Gastroesophageal sphincter (tissue), 4 donors: ENCODE data around the gene EPHA1. TPM values are rescaled to one million over a fixed set of nuclear protein-coding genes. Genes with fewer than 3 reads are reported as not detected.

Source experiments
- ATAC-seq: fragments of 150-250 bp; one replicate; pipeline ENCODE4 v1.9.1; 2016; ENCODE audit warnings: mild to moderate bottlenecking, moderate library complexity
- H3K27ac ChIP-seq, 4 donors: fragments of 200-600 bp; sonication (generic) in 3 of 4; 1 replicate in 3 of 4; 2 replicates in 1 of 4; pipeline ENCODE4 v1.5.1; 2016 to 2019
- H3K27me3 ChIP-seq: fragments of 200-600 bp; sonication (generic); one replicate; pipeline ENCODE4 v1.5.1; 2019
- H3K36me3 ChIP-seq, 2 donors: fragments of 200-600 bp; sonication (generic); one replicate each; pipeline ENCODE4 v1.5.1; 2019; ENCODE audit warnings: control low read depth in 1 of 2
- H3K4me1 ChIP-seq, 3 donors: fragments of 200-600 bp; sonication (generic); 1 replicate in 2 of 3; 2 replicates in 1 of 3; pipeline ENCODE4 v1.5.1; 2016 to 2019; ENCODE audit warnings: control low read depth in 2 of 3
- H3K4me3 ChIP-seq, 2 donors: fragments of 200-600 bp; sonication (generic); one replicate each; pipeline ENCODE4 v1.5.1; 2019; ENCODE audit warnings: mild to moderate bottlenecking in 1 of 2, moderate library complexity in 1 of 2
- H3K9me3 ChIP-seq, 3 donors: fragments of 200-600 bp; sonication (generic); one replicate each; pipeline ENCODE4 v1.5.1; 2017 to 2019; ENCODE audit warnings: control low read depth in 2 of 3
- CTCF ChIP-seq, 4 experiments: fragments of 200-600 bp in 2 of 4; fragments of 450-650 bp in 2 of 4; sonication (generic) in 1 of 4; IDR thresholded peaks; one replicate each; pipeline ENCODE4 v1.5.1; 2017 to 2019; ENCODE audit warnings: antibody characterized with exemption in 4 of 4, mild to moderate bottlenecking in 2 of 4, moderate library complexity in 2 of 4
- EP300 ChIP-seq: sonication (generic); formaldehyde crosslinking; IDR thresholded peaks from one replicate; pipeline ENCODE4 v1.6.1; 2017; ENCODE audit warnings: antibody characterized with exemption, mild to moderate bottlenecking
- POLR2A ChIP-seq, 2 donors: fragments of 450-650 bp; IDR thresholded peaks; one replicate each; pipeline ENCODE4 v1.6.1; 2017; ENCODE audit warnings: antibody characterized with exemption in 2 of 2, mild to moderate bottlenecking in 2 of 2, moderate library complexity in 1 of 2
- POLR2AphosphoS5 ChIP-seq: sonication (generic); formaldehyde crosslinking; IDR thresholded peaks from one replicate; pipeline ENCODE4 v1.6.1; 2017; ENCODE audit warnings: antibody characterized with exemption
- WGBS, 2 donors: methylation state at CpG; one replicate each; pipeline ENCODE4 v1.1.5; 2018; ENCODE audit warnings: low coverage in 1 of 2; 5-methylcytosine and 5-hydroxymethylcytosine counted together
- total RNA-seq, 4 donors: library from RNA; depleted of rRNA; stranded (reverse); fragments of >200 nt; gene quantifications; one replicate each; pipeline ENCODE4 v1.1.0, GENCODE V29; 2016

The EPHA1 gene
- total RNA-seq, 4 donors from 2014 or later: 0.78 to 2.5 TPM; not detected in 2

GRCh38 chr7:143358626-143359025 lies 50.0 kb downstream of the EPHA1 start:
- H3K4me3 ChIP-seq: no peak overlapping the region
- H3K27ac ChIP-seq: no peak overlapping the region
- peaks cover 55% of the 10 kb centered on the region for H3K27me3 ChIP-seq
- TF ChIP-seq POLR2A (IDR thresholded peaks at IDR 0.05) (no peak), POLR2AphosphoS5 (no peak), CTCF (IDR thresholded peaks at IDR 0.05) (no peak), EP300 (no peak)
- no peak for ATAC-seq
- 97 to 100% methylated on average over 3 to 10 of the region's 12 CpGs for WGBS, 2 donors
- H3K36me3 ChIP-seq: no peaks in the 10 kb centered on the region
- H3K9me3 ChIP-seq: no peaks in the 10 kb centered on the region
- H3K4me1 ChIP-seq: peaks cover 0 to 20% (median 8%) of the 10 kb centered on the region in 3 donors

- Histone ChIP-seq H3K27me3 (peaks cover 46% of the 10 kb centered on the region), H3K4me1 (peaks cover 0 to 5% (median under 1%) of the 10 kb centered on the region in 3 donors), H3K27ac (no peak overlapping the region), H3K4me3 (no peak overlapping the region), H3K9me3 (no peaks in the 10 kb centered on the region), H3K36me3 (no peaks in the 10 kb centered on the region)
- 72 to 88% methylated on average over 2 to 8 of the region's 13 CpGs for WGBS, 2 donors
- TF ChIP-seq POLR2A (IDR thresholded peaks at IDR 0.05) (no peak), POLR2AphosphoS5 (no peak), EP300 (no peak), CTCF (IDR thresholded peaks at IDR 0.05) (no peak)
- no peak for ATAC-seq
Observed at GRCh38 chr7:143356414-143357050, 52.1 kb downstream of the EPHA1 start.

- ATAC-seq: no peak
- Histone ChIP-seq H3K4me1 (no peaks in the 10 kb centered on the region), H3K27me3 (peaks cover 39% of the 10 kb centered on the region), H3K36me3 (no peaks in the 10 kb centered on the region), H3K4me3 (no peak overlapping the region), H3K9me3 (no peaks in the 10 kb centered on the region), H3K27ac (no peak overlapping the region)
- 67 to 83% methylated on average over 3 to 9 of the region's 16 CpGs for WGBS, 2 donors
- TF ChIP-seq POLR2A (IDR thresholded peaks at IDR 0.05) (no peak), EP300 (no peak), POLR2AphosphoS5 (no peak), CTCF (IDR thresholded peaks at IDR 0.05) (no peak)
Observed at GRCh38 chr7:143355450-143356385, 52.9 kb downstream of the EPHA1 start.

GRCh38 chr7:143354965-143355364 lies 53.7 kb downstream of the EPHA1 start:
- TF ChIP-seq POLR2A (IDR thresholded peaks at IDR 0.05) (no peak), EP300 (no peak), CTCF (IDR thresholded peaks at IDR 0.05) (no peak), POLR2AphosphoS5 (no peak)
- H3K27ac ChIP-seq: no peak overlapping the region
- H3K36me3 ChIP-seq: no peaks in the 10 kb centered on the region
- H3K4me1 ChIP-seq: no peaks in the 10 kb centered on the region
- H3K9me3 ChIP-seq: no peaks in the 10 kb centered on the region
- WGBS, 2 donors: 100% methylated on average over 1 to 2 of the region's 8 CpGs
- H3K27me3 ChIP-seq: peaks cover 33% of the 10 kb centered on the region
- H3K4me3 ChIP-seq: no peak overlapping the region
- no peak for ATAC-seq
